HepG2 (cell line): ENCODE data around the gene LDLRAD4. TPM values are rescaled to one million over a fixed set of nuclear protein-coding genes. Genes with fewer than 3 reads are reported as not detected.
A peak's percentile ranks its signal among the peaks of the same experiment; 100 is the strongest.

Experiments used
- ESRRA ChIP-seq: sonication (generic); formaldehyde crosslinking; IDR thresholded peaks from 2 replicates; pipeline ENCODE4 v1.5.1; 2020; ENCODE audit warnings: mild to moderate bottlenecking, low read depth, missing genetic modification reagents
- FOXC1 ChIP-seq: sonication (generic); formaldehyde crosslinking; IDR thresholded peaks from 2 replicates; pipeline ENCODE4 v1.8.0; 2022; ENCODE audit warnings: mild to moderate bottlenecking, missing genetic modification reagents, borderline replicate concordance
- HHEX ChIP-seq: IDR thresholded peaks from 2 replicates; pipeline ENCODE4 v1.6.1; 2016; ENCODE audit warnings: control low read depth
- HOXA9 ChIP-seq: sonication (generic); formaldehyde crosslinking; IDR thresholded peaks from 2 replicates; pipeline ENCODE4 v1.8.1; 2022; ENCODE audit warnings: missing genetic modification reagents, mild to moderate bottlenecking, moderate library complexity, borderline replicate concordance
- KDM5A ChIP-seq: fragments of 200-600 bp; sonication (generic); IDR thresholded peaks from 2 replicates; pipeline ENCODE4 v1.7.0; 2018; ENCODE audit warnings: antibody characterized with exemption, mild to moderate bottlenecking, low read length, borderline replicate concordance
- KDM6A ChIP-seq: IDR thresholded peaks from 2 replicates; pipeline ENCODE4 v1.6.1; 2016; ENCODE audit warnings: low read depth
- MAFK ChIP-seq, 2 experiments: IDR thresholded peaks in 1 of 2; conservative IDR thresholded peaks in 1 of 2; 2 replicates each; pipeline ENCODE4 v1.6.1; 2011; ENCODE audit warnings: improper control_type of control experiment in 2 of 2, low read length in 2 of 2
- NR2F2 ChIP-seq: IDR thresholded peaks from 2 replicates; pipeline ENCODE4 v1.6.1; 2012; ENCODE audit warnings: low read depth, inconsistent platforms, borderline replicate concordance
- PHB2 ChIP-seq: fragments of 450-650 bp; IDR thresholded peaks from 2 replicates; pipeline ENCODE4 v1.6.1; 2018; ENCODE audit not compliant: partially characterized antibody
- THYN1 ChIP-seq: sonication (generic); formaldehyde crosslinking; IDR thresholded peaks from 2 replicates; pipeline ENCODE4 v1.8.1; 2023; ENCODE audit warnings: low read depth, mild to moderate bottlenecking, moderate library complexity, missing genetic modification reagents, borderline replicate concordance
- ZNF282 ChIP-seq: fragments of 450-650 bp; IDR thresholded peaks from 2 replicates; pipeline ENCODE4 v1.6.1; 2018; ENCODE audit not compliant: partially characterized antibody
- ZNF564 ChIP-seq: sonication (generic); formaldehyde crosslinking; IDR thresholded peaks from 2 replicates; pipeline ENCODE4 v1.8.1; 2023; ENCODE audit warnings: mild to moderate bottlenecking, missing genetic modification reagents
- ZNF567 ChIP-seq: sonication (generic); formaldehyde crosslinking; IDR thresholded peaks from 2 replicates; pipeline ENCODE4 v1.8.1; 2023; ENCODE audit warnings: mild to moderate bottlenecking, missing genetic modification reagents, borderline replicate concordance
- ZNF577 ChIP-seq: sonication (generic); formaldehyde crosslinking; IDR thresholded peaks from 2 replicates; pipeline ENCODE4 v1.4.0; 2020; ENCODE audit warnings: mild to moderate bottlenecking, low read depth, missing genetic modification reagents, borderline replicate concordance
- ZNF605 ChIP-seq: sonication (generic); formaldehyde crosslinking; IDR thresholded peaks from 2 replicates; pipeline ENCODE4 v1.8.0; 2022; ENCODE audit warnings: mild to moderate bottlenecking, missing genetic modification reagents
- ZNF720 ChIP-seq: sonication (generic); formaldehyde crosslinking; IDR thresholded peaks from 2 replicates; pipeline ENCODE4 v1.4.0; 2020; ENCODE audit warnings: missing genetic modification reagents
- ZNF724P ChIP-seq: sonication (generic); formaldehyde crosslinking; IDR thresholded peaks from 2 replicates; pipeline ENCODE4 v1.8.0; 2022; ENCODE audit warnings: missing genetic modification reagents, borderline replicate concordance
- ZNF766 ChIP-seq: sonication (generic); formaldehyde crosslinking; IDR thresholded peaks from 2 replicates; pipeline ENCODE4 v1.5.0; 2020; ENCODE audit warnings: missing genetic modification reagents, borderline replicate concordance
- ZNF777 ChIP-seq: sonication (generic); formaldehyde crosslinking; IDR thresholded peaks from 2 replicates; pipeline ENCODE4 v1.4.0; 2020; ENCODE audit warnings: missing genetic modification reagents
- ZSCAN9 ChIP-seq: IDR thresholded peaks from 2 replicates; pipeline ENCODE4 v1.6.1; 2016; ENCODE audit warnings: borderline replicate concordance
- polyA plus RNA-seq, 8 experiments: library from polyadenylated mRNA; depleted of rRNA in 3 of 8; stranded (reverse) in 7 of 8; unstranded in 1 of 8; fragments of >200 nt; fragmentation: Illumina TruSeq in 4 of 8; extraction: Trizol in 4 of 8; gene quantifications; 2 replicates each; pipeline versions ENCODE4 v1.2.1 to v1.2.3, GENCODE V29; 2011 to 2016; ENCODE audit warnings: low read depth in 4 of 8, missing spikeins in 1 of 8, mixed read lengths in 1 of 8; ENCODE audit not compliant: insufficient read depth in 1 of 8
- total RNA-seq, 5 experiments: library from RNA; depleted of rRNA; stranded (reverse); fragments of >200 nt; fragmentation: Illumina TruSeq; extraction: Trizol; gene quantifications; 2 replicates each; pipeline ENCODE4 v1.2.3, GENCODE V29; 2016; ENCODE audit warnings: low read depth in 1 of 5
- TF ChIP-seq, protein P1 (sequence below): sonication (generic); formaldehyde crosslinking; IDR thresholded peaks from 2 replicates; pipeline ENCODE4 v1.4.0; 2020; ENCODE audit warnings: mild to moderate bottlenecking, missing genetic modification reagents
- TF ChIP-seq, protein P2 (sequence below): sonication (generic); formaldehyde crosslinking; IDR thresholded peaks from 2 replicates; pipeline ENCODE4 v1.4.0; 2020; ENCODE audit warnings: low read depth, missing genetic modification reagents
- TF ChIP-seq, protein P3 (sequence below): sonication (generic); formaldehyde crosslinking; IDR thresholded peaks from 2 replicates; pipeline ENCODE4 v1.8.0; 2022; ENCODE audit warnings: mild to moderate bottlenecking, missing genetic modification reagents, moderate library complexity
- TF ChIP-seq, protein P4 (sequence below): sonication (generic); formaldehyde crosslinking; IDR thresholded peaks from 2 replicates; pipeline ENCODE4 v1.8.1; 2023; ENCODE audit warnings: mild to moderate bottlenecking, missing genetic modification reagents

LDLRAD4 gene
- total and polyA plus RNA-seq, 2 of the 13 experiments (the other 11 are each of a cell fraction or from before 2014, with no cell fraction given) = 13.6 to 20.9 TPM

DNA sequence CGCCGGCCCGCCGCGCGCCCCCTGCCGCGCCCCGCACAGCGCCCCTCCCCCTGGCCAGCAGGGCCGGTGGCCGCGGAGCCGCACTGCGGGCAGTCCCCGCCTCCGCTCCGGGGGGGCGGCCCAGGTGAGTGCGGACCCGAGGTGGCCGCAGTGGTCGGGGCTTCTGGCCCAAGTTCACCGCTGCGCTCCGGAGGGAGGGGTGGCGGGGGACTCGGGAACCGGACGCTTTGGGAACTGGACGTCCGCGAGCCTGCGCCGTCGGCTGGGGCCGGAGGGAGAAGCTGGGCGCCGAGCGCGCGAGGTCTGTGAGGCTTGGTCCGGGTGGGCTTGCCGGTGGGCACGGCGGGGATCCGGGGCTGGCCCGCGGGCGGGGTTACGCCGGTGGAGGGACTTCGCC lies 591 bp upstream of the LDLRAD4 start (continued):
- TF ChIP-seq, protein P1, sequence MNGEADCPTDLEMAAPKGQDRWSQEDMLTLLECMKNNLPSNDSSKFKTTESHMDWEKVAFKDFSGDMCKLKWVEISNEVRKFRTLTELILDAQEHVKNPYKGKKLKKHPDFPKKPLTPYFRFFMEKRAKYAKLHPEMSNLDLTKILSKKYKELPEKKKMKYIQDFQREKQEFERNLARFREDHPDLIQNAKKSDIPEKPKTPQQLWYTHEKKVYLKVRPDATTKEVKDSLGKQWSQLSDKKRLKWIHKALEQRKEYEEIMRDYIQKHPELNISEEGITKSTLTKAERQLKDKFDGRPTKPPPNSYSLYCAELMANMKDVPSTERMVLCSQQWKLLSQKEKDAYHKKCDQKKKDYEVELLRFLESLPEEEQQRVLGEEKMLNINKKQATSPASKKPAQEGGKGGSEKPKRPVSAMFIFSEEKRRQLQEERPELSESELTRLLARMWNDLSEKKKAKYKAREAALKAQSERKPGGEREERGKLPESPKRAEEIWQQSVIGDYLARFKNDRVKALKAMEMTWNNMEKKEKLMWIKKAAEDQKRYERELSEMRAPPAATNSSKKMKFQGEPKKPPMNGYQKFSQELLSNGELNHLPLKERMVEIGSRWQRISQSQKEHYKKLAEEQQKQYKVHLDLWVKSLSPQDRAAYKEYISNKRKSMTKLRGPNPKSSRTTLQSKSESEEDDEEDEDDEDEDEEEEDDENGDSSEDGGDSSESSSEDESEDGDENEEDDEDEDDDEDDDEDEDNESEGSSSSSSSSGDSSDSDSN (CRISPR knock-in tag) = peak; percentile 59
- no peak for TF ChIP-seq NR2F2
- no peak for TF ChIP-seq KDM5A
- no peak for TF ChIP-seq MAFK (conservative IDR thresholded peaks at IDR 0.05 in 1 of 2, IDR thresholded peaks at IDR 0.05 in 1 of 2; ENCODE audit: low read length in 2 of 2)
- TF ChIP-seq HOXA9 = no peak
- no peak for TF ChIP-seq ZNF577
- no peak for TF ChIP-seq ESRRA
- TF ChIP-seq ZNF564 (CRISPR knock-in tag) = no peak; the same call in 1 of the 2 replicates
- TF ChIP-seq, protein P2, sequence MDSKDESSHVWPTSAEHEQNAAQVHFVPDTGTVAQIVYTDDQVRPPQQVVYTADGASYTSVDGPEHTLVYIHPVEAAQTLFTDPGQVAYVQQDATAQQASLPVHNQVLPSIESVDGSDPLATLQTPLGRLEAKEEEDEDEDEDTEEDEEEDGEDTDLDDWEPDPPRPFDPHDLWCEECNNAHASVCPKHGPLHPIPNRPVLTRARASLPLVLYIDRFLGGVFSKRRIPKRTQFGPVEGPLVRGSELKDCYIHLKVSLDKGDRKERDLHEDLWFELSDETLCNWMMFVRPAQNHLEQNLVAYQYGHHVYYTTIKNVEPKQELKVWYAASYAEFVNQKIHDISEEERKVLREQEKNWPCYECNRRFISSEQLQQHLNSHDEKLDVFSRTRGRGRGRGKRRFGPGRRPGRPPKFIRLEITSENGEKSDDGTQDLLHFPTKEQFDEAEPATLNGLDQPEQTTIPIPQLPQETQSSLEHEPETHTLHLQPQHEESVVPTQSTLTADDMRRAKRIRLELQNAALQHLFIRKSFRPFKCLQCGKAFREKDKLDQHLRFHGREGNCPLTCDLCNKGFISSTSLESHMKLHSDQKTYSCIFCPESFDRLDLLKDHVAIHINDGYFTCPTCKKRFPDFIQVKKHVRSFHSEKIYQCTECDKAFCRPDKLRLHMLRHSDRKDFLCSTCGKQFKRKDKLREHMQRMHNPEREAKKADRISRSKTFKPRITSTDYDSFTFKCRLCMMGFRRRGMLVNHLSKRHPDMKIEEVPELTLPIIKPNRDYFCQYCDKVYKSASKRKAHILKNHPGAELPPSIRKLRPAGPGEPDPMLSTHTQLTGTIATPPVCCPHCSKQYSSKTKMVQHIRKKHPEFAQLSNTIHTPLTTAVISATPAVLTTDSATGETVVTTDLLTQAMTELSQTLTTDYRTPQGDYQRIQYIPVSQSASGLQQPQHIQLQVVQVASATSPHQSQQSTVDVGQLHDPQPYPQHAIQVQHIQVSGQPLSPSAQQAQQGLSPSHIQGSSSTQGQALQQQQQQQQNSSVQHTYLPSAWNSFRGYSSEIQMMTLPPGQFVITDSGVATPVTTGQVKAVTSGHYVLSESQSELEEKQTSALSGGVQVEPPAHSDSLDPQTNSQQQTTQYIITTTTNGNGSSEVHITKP (CRISPR knock-in tag) = no peak
- no peak for TF ChIP-seq ZNF766 (CRISPR knock-in tag)
- no peak for TF ChIP-seq HHEX
- peak; percentile 96 for TF ChIP-seq ZNF777 (CRISPR knock-in tag)
- no peak for TF ChIP-seq ZNF720 (CRISPR knock-in tag)
- TF ChIP-seq ZNF605 = no peak
- no peak for TF ChIP-seq PHB2
- TF ChIP-seq ZNF282 = no peak
- TF ChIP-seq FOXC1 (CRISPR knock-in tag) = 0 out of 2 replicates have a peak, but pooled peaks have one; percentile 65
- no peak for TF ChIP-seq KDM6A (CRISPR knock-in tag)
- TF ChIP-seq ZNF724P (CRISPR knock-in tag) = no peak
- TF ChIP-seq, protein P3, sequence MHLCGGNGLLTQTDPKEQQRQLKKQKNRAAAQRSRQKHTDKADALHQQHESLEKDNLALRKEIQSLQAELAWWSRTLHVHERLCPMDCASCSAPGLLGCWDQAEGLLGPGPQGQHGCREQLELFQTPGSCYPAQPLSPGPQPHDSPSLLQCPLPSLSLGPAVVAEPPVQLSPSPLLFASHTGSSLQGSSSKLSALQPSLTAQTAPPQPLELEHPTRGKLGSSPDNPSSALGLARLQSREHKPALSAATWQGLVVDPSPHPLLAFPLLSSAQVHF = no peak; the same call in 1 of the 2 replicates
- no peak for TF ChIP-seq THYN1 (CRISPR knock-in tag)
- no peak for TF ChIP-seq ZNF567 (CRISPR knock-in tag)
- TF ChIP-seq, protein P4, sequence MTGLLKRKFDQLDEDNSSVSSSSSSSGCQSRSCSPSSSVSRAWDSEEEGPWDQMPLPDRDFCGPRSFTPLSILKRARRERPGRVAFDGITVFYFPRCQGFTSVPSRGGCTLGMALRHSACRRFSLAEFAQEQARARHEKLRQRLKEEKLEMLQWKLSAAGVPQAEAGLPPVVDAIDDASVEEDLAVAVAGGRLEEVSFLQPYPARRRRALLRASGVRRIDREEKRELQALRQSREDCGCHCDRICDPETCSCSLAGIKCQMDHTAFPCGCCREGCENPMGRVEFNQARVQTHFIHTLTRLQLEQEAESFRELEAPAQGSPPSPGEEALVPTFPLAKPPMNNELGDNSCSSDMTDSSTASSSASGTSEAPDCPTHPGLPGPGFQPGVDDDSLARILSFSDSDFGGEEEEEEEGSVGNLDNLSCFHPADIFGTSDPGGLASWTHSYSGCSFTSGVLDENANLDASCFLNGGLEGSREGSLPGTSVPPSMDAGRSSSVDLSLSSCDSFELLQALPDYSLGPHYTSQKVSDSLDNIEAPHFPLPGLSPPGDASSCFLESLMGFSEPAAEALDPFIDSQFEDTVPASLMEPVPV (CRISPR knock-in tag) = no peak; the same call in 1 of the 2 replicates
- no peak for TF ChIP-seq ZSCAN9
